Endothelial cell of umbilical vein (primary cell): Measurements from ENCODE around the gene ZDHHC18.

Experiments
- EZH2 ChIP-seq: IDR thresholded peaks from 2 replicates; pipeline ENCODE4 v1.6.1; 2012; ENCODE audit warnings: borderline replicate concordance, low read depth, mild to moderate bottlenecking, moderate library complexity, low read length, inconsistent platforms; ENCODE audit not compliant: severe bottlenecking
- JUN ChIP-seq: IDR thresholded peaks from 2 replicates; pipeline ENCODE4 v1.6.1; 2011; ENCODE audit warnings: borderline replicate concordance, low read depth; ENCODE audit not compliant: insufficient read length, insufficient read depth
- MYC ChIP-seq: IDR thresholded peaks from one replicate; pipeline ENCODE4 v1.6.1; 2011; ENCODE audit warnings: mild to moderate bottlenecking, low read depth, low read length
- POLR2A ChIP-seq: IDR thresholded peaks from 2 replicates; pipeline ENCODE4 v1.6.1; 2012; ENCODE audit warnings: low read depth, mild to moderate bottlenecking, control low read depth, low read length
- TF ChIP-seq, protein P1 (sequence below), 2 donors: IDR thresholded peaks; 1 replicate in 1 of 2; 2 replicates in 1 of 2; pipeline ENCODE4 v1.5.1; 2011; ENCODE audit warnings: low read length in 2 of 2, mild to moderate bottlenecking in 2 of 2, moderate library complexity in 2 of 2, control low read depth in 1 of 2, inconsistent platforms in 1 of 2, low read depth in 1 of 2; ENCODE audit not compliant: insufficient read depth in 1 of 2; ENCODE audit errors: extremely low read depth in 1 of 2
- TF ChIP-seq, protein P2 (sequence below): IDR thresholded peaks from 2 replicates; pipeline ENCODE4 v1.6.1; 2011; ENCODE audit not compliant: insufficient read depth, insufficient read length

GRCh38 chr1:26787706-26788514, 38.6 kb upstream of the ZDHHC18 start, which contains the start of gene PIGV:
- TF ChIP-seq POLR2A (peak; percentile 91), EZH2 (no peak), MYC (no peak), JUN (no peak)
- TF ChIP-seq, protein P1, sequence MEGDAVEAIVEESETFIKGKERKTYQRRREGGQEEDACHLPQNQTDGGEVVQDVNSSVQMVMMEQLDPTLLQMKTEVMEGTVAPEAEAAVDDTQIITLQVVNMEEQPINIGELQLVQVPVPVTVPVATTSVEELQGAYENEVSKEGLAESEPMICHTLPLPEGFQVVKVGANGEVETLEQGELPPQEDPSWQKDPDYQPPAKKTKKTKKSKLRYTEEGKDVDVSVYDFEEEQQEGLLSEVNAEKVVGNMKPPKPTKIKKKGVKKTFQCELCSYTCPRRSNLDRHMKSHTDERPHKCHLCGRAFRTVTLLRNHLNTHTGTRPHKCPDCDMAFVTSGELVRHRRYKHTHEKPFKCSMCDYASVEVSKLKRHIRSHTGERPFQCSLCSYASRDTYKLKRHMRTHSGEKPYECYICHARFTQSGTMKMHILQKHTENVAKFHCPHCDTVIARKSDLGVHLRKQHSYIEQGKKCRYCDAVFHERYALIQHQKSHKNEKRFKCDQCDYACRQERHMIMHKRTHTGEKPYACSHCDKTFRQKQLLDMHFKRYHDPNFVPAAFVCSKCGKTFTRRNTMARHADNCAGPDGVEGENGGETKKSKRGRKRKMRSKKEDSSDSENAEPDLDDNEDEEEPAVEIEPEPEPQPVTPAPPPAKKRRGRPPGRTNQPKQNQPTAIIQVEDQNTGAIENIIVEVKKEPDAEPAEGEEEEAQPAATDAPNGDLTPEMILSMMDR (IDR thresholded peaks at IDR 0.05; ENCODE audit: extremely low read depth in 1 of 2, insufficient read depth in 1 of 2, low read depth in 1 of 2, low read length in 2 of 2), result peak in 1 of 2 donors; percentile 23
- TF ChIP-seq, protein P2, sequence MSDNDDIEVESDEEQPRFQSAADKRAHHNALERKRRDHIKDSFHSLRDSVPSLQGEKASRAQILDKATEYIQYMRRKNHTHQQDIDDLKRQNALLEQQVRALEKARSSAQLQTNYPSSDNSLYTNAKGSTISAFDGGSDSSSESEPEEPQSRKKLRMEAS, result no peak
